ENCODE data around the gene CNEP1R1. TPM values are rescaled to one million over a fixed set of nuclear protein-coding genes. Genes with fewer than 3 reads are reported as not detected.

Gene CNEP1R1
- total and polyA plus RNA-seq, 2 donors (not counting 1 experiment from before 2014, with no cell fraction given): 18.6 to 32.9 TPM

GRCh38 chr16:49977427-49977826 lies 47.6 kb upstream of the CNEP1R1 start:
- H3K4me3 ChIP-seq (ENCODE audit: control extremely low read depth in 1 of 5, extremely low read depth in 1 of 5, insufficient read depth in 1 of 5, low read depth in 2 of 5, low read length in 4 of 5): no peak overlapping the region
- Mint-ChIP-seq H3K9me3 (ENCODE audit: insufficient read depth) (no peaks in the 10 kb centered on the region), H3K27me3 (peaks cover 12% of the 10 kb centered on the region), H3K4me3 (no peak overlapping the region), H3K4me1 (no peaks in the 10 kb centered on the region), H3K27ac (no peak overlapping the region)
- H3K9me3 ChIP-seq (ENCODE audit: control extremely low read depth in 1 of 3, control insufficient read depth in 2 of 3, insufficient read depth in 1 of 3, low read length in 2 of 3): peaks cover 0 to 4% (median 0%) of the 10 kb centered on the region in 3 donors
- CTCF ChIA-PET: no interaction called here
- H2AFZ ChIP-seq (ENCODE audit: insufficient read depth, low read depth, low read length, poor library complexity, severe bottlenecking): no peak overlapping the region
- TF ChIP-seq EZH2 (IDR thresholded peaks at IDR 0.05; ENCODE audit: borderline replicate concordance, insufficient read depth, low read depth, low read length, poor library complexity, severe bottlenecking): no peak
- TF ChIP-seq CTCF (IDR thresholded peaks at IDR 0.05): no peak
- H3K9ac ChIP-seq (ENCODE audit: low read length): no peak overlapping the region
- no peak for ATAC-seq (ENCODE audit: low read depth)
- no peaks in the 10 kb centered on the region for H3K4me1 ChIP-seq (ENCODE audit: control insufficient read depth in 2 of 2, insufficient read depth in 2 of 2, low read length in 2 of 2)
- H3K79me2 ChIP-seq (ENCODE audit: control insufficient read depth, insufficient read depth, low read length): no peaks in the 10 kb centered on the region
- H3K27me3 ChIP-seq (replicated peaks in 1 of 4; ENCODE audit: control extremely low read depth in 1 of 4, control insufficient read depth in 3 of 4, insufficient read depth in 4 of 4, low read length in 3 of 4): no peaks in the 10 kb centered on the region
- H4K20me1 ChIP-seq (ENCODE audit: control insufficient read depth, insufficient read depth, low read length, poor library complexity, severe bottlenecking): no peaks in the 10 kb centered on the region
- H3K4me2 ChIP-seq (replicated peaks; ENCODE audit: low read depth, low read length, poor library complexity, severe bottlenecking): no peak overlapping the region
- POLR2A ChIA-PET: no interaction called here
- intact Hi-C loops (cut with micrococcal nuclease): no loop called here
- no peaks in the 10 kb centered on the region for H3K36me3 ChIP-seq (replicated peaks in 1 of 2; ENCODE audit: control extremely low read depth in 1 of 2, control insufficient read depth in 1 of 2, extremely low read depth in 1 of 2, insufficient read depth in 2 of 2, low read length in 1 of 2)
- H3K27ac ChIP-seq (ENCODE audit: low read length in 2 of 2): no peak overlapping the region
- no peak for DNase-seq

- DNase-seq: no peak
- ChIA-PET POLR2A (no interaction called here), CTCF (no interaction called here)
- WGBS (ENCODE audit: insufficient coverage): 93% methylated on average over 6 of the region's 6 CpGs
- no peak overlapping the region for H2AFZ ChIP-seq (ENCODE audit: insufficient read depth, low read depth, low read length, poor library complexity, severe bottlenecking)
- H3K4me2 ChIP-seq (replicated peaks; ENCODE audit: low read depth, low read length, poor library complexity, severe bottlenecking): no peak overlapping the region
- H3K9me3 ChIP-seq (ENCODE audit: control extremely low read depth in 1 of 3, control insufficient read depth in 2 of 3, insufficient read depth in 1 of 3, low read length in 2 of 3): peaks cover 0 to 4% (median 0%) of the 10 kb centered on the region in 3 donors
- H3K27me3 ChIP-seq (replicated peaks in 1 of 4; ENCODE audit: control extremely low read depth in 1 of 4, control insufficient read depth in 3 of 4, insufficient read depth in 4 of 4, low read length in 3 of 4): no peaks in the 10 kb centered on the region
- H3K9me3 Mint-ChIP-seq (ENCODE audit: insufficient read depth): no peaks in the 10 kb centered on the region
- H3K27ac ChIP-seq (ENCODE audit: low read length in 2 of 2): no peak overlapping the region
- no peak for ATAC-seq (ENCODE audit: low read depth)
- no peaks in the 10 kb centered on the region for H3K36me3 ChIP-seq (replicated peaks in 1 of 2; ENCODE audit: control extremely low read depth in 1 of 2, control insufficient read depth in 1 of 2, extremely low read depth in 1 of 2, insufficient read depth in 2 of 2, low read length in 1 of 2)
- H3K27me3 Mint-ChIP-seq: peaks cover 3% of the 10 kb centered on the region
- H3K4me1 Mint-ChIP-seq: no peaks in the 10 kb centered on the region
- no peak overlapping the region for H3K4me3 ChIP-seq (ENCODE audit: control extremely low read depth in 1 of 5, extremely low read depth in 1 of 5, insufficient read depth in 1 of 5, low read depth in 2 of 5, low read length in 4 of 5)
- no peaks in the 10 kb centered on the region for H4K20me1 ChIP-seq (ENCODE audit: control insufficient read depth, insufficient read depth, low read length, poor library complexity, severe bottlenecking)
- intact Hi-C loops (cut with micrococcal nuclease): no loop called here
- H3K4me3 Mint-ChIP-seq: no peak overlapping the region
- H3K79me2 ChIP-seq (ENCODE audit: control insufficient read depth, insufficient read depth, low read length): no peaks in the 10 kb centered on the region
- H3K27ac Mint-ChIP-seq: no peak overlapping the region
- TF ChIP-seq EZH2 (IDR thresholded peaks at IDR 0.05; ENCODE audit: borderline replicate concordance, insufficient read depth, low read depth, low read length, poor library complexity, severe bottlenecking) (no peak), CTCF (IDR thresholded peaks at IDR 0.05) (no peak)
- H3K9ac ChIP-seq (ENCODE audit: low read length): no peak overlapping the region
- no peaks in the 10 kb centered on the region for H3K4me1 ChIP-seq (ENCODE audit: control insufficient read depth in 2 of 2, insufficient read depth in 2 of 2, low read length in 2 of 2)
These were observed 46.3 kb upstream of the CNEP1R1 start for GRCh38 chr16:49978569-49979326.
